GM21717 (cell line): ENCODE results near the gene OGA.

Source experiments
- ATAC-seq: cut with Tn5 transposase; IDR thresholded peaks from one replicate; pipeline ENCODE4 v1.9.1; 2021; ENCODE audit warnings: mild to moderate bottlenecking, moderate library complexity; ENCODE audit not compliant: unreplicated experiment

Gene OGA

GRCh38 chr10:101818119-101818871 is at the start of gene OGA:
Gene OGA (minus strand): TSS chr10:101818444. CDS start chr10:101818022, 422 bp downstream.
- ATAC-seq = peak; percentile 74

- ATAC-seq = no peak
Observed at GRCh38 chr10:101867931-101868330, 49.7 kb upstream of the OGA start.

- ATAC-seq = no peak
Observed at GRCh38 chr10:101859530-101859929, 41.3 kb upstream of the OGA start.

GRCh38 chr10:101858723-101859500 is 40.7 kb upstream of the OGA start:
- peak; percentile 59 for ATAC-seq

GRCh38 chr10:101857802-101858476 is 39.7 kb upstream of the OGA start:
- no peak for ATAC-seq

GRCh38 chr10:101856626-101857025 is 38.4 kb upstream of the OGA start:
- no peak for ATAC-seq

- no peak for ATAC-seq
Observed at GRCh38 chr10:101851411-101852116, 33.3 kb upstream of the OGA start.

GRCh38 chr10:101850749-101851148 is 32.5 kb upstream of the OGA start:
- no peak for ATAC-seq

- no peak for ATAC-seq
Observed at GRCh38 chr10:101848894-101849351, 30.7 kb upstream of the OGA start.

- ATAC-seq = no peak
Observed at GRCh38 chr10:101848408-101848807, 30.2 kb upstream of the OGA start.

- no peak for ATAC-seq
Observed at GRCh38 chr10:101845893-101846292, 27.6 kb upstream of the OGA start.

- no peak for ATAC-seq
Observed at GRCh38 chr10:101843032-101844021, 25.1 kb upstream of the OGA start, which contains the start of gene KCNIP2. Gene KCNIP2 (minus strand): TSS chr10:101843800. CDS start chr10:101843568, 232 bp downstream.

GRCh38 chr10:101841826-101842225 is 23.6 kb upstream of the OGA start:
- ATAC-seq = no peak

GRCh38 chr10:101840741-101841453 is 22.7 kb upstream of the OGA start:
- peak; percentile 52 for ATAC-seq

GRCh38 chr10:101840102-101840684 is 21.9 kb upstream of the OGA start:
- ATAC-seq = no peak

- no peak for ATAC-seq
Observed at GRCh38 chr10:101839416-101840063, 21.3 kb upstream of the OGA start.

GRCh38 chr10:101839002-101839401 is 20.8 kb upstream of the OGA start:
- ATAC-seq = no peak

GRCh38 chr10:101838416-101838970 is 20.2 kb upstream of the OGA start:
- ATAC-seq = no peak
